WERI-Rb-1 (cell line): ENCODE results near the gene CBFA2T3.

Experiments
- DNase-seq: peaks from one replicate; pipeline ENCODE4 v3.0.0-alpha.2; 2020
- H3K27ac ChIP-seq: fragments of 250-450 bp; sonication (Bioruptor Pico); 2 replicates; pipeline ENCODE4 v1.5.1; 2020; ENCODE audit warnings: mild to moderate bottlenecking, moderate library complexity
- H3K27me3 ChIP-seq: fragments of 250-450 bp; sonication (Bioruptor Pico); 2 replicates; pipeline ENCODE4 v1.5.1; 2021; ENCODE audit warnings: mild to moderate bottlenecking, low read depth, moderate library complexity; ENCODE audit not compliant: insufficient read depth, severe bottlenecking
- H3K36me3 ChIP-seq: fragments of 250-450 bp; sonication (Bioruptor Pico); 2 replicates; pipeline ENCODE4 v1.5.1; 2020; ENCODE audit warnings: mild to moderate bottlenecking, moderate library complexity
- H3K4me3 ChIP-seq: 2 replicates; pipeline ENCODE4 v1.5.1; 2011; ENCODE audit warnings: low read depth, mild to moderate bottlenecking, control low read depth, low read length
- H3K9me3 ChIP-seq: fragments of 250-450 bp; sonication (Bioruptor Pico); 2 replicates; pipeline ENCODE4 v1.5.1; 2021; ENCODE audit warnings: mild to moderate bottlenecking, moderate library complexity; ENCODE audit not compliant: severe bottlenecking
- CTCF ChIP-seq: IDR thresholded peaks from 2 replicates; pipeline ENCODE4 v1.5.1; 2011; ENCODE audit warnings: low read depth, mild to moderate bottlenecking, control low read depth, inconsistent platforms, low read length

CBFA2T3 gene

GRCh38 chr16:88948781-88949490 lies 28.1 kb downstream of the CBFA2T3 start:
- no peak overlapping the region for H3K27ac ChIP-seq
- no peak for TF ChIP-seq CTCF
- H3K36me3 ChIP-seq: no peaks in the 10 kb centered on the region
- H3K27me3 ChIP-seq: no peaks in the 10 kb centered on the region
- no peak overlapping the region for H3K4me3 ChIP-seq
- DNase-seq: no peak
- H3K9me3 ChIP-seq: no peaks in the 10 kb centered on the region

- H3K27ac ChIP-seq: no peak overlapping the region
- no peaks in the 10 kb centered on the region for H3K9me3 ChIP-seq
- H3K36me3 ChIP-seq: no peaks in the 10 kb centered on the region
- TF ChIP-seq CTCF: no peak
- no peak for DNase-seq
- no peak overlapping the region for H3K4me3 ChIP-seq
- no peaks in the 10 kb centered on the region for H3K27me3 ChIP-seq
Measured at GRCh38 chr16:88945473-88945872, 31.5 kb downstream of the CBFA2T3 start.

GRCh38 chr16:88943741-88944140 lies 33.3 kb downstream of the CBFA2T3 start:
- DNase-seq: no peak
- H3K9me3 ChIP-seq: no peaks in the 10 kb centered on the region
- no peaks in the 10 kb centered on the region for H3K36me3 ChIP-seq
- no peak for TF ChIP-seq CTCF
- no peak overlapping the region for H3K27ac ChIP-seq
- H3K27me3 ChIP-seq: no peaks in the 10 kb centered on the region
- H3K4me3 ChIP-seq: no peak overlapping the region

- no peak for TF ChIP-seq CTCF
- no peaks in the 10 kb centered on the region for H3K9me3 ChIP-seq
- H3K36me3 ChIP-seq: no peaks in the 10 kb centered on the region
- no peak overlapping the region for H3K27ac ChIP-seq
- DNase-seq: no peak
- H3K27me3 ChIP-seq: no peaks in the 10 kb centered on the region
- no peak overlapping the region for H3K4me3 ChIP-seq
Measured at GRCh38 chr16:88943131-88943664, 33.8 kb downstream of the CBFA2T3 start.

GRCh38 chr16:88941913-88942909 lies 34.8 kb downstream of the CBFA2T3 start:
- Histone ChIP-seq H3K9me3 (no peaks in the 10 kb centered on the region), H3K27me3 (no peaks in the 10 kb centered on the region), H3K4me3 (no peak overlapping the region), H3K36me3 (no peaks in the 10 kb centered on the region), H3K27ac (no peak overlapping the region)
- DNase-seq: peak; percentile 52
- TF ChIP-seq CTCF: peak; percentile 67
